ENCODE data around the gene ANTXR1. TPM values are rescaled to one million over a fixed set of nuclear protein-coding genes. Genes with fewer than 3 reads are reported as not detected.

Gene ANTXR1
- total RNA-seq, 1 experiment from 2014 or later: 37.3 TPM

GRCh38 chr2:69278366-69278765 lies 265.4 kb downstream of the ANTXR1 start:
- no peaks in the 10 kb centered on the region for H3K79me2 ChIP-seq (ENCODE audit: insufficient read depth, low read length)
- H3K56ac ChIP-seq (ENCODE audit: insufficient read length, low read depth, low read length): no peak overlapping the region
- no peaks in the 10 kb centered on the region for H3K9me3 ChIP-seq (ENCODE audit: control insufficient read depth, low read depth, low read length)
- H3K9ac ChIP-seq (ENCODE audit: extremely low read depth, insufficient read length, low read length): no peak overlapping the region
- Mint-ChIP-seq H3K27ac (no peak overlapping the region), H3K4me3 (no peak overlapping the region), H3K36me3 (ENCODE audit: insufficient read depth in 1 of 3, low read depth in 3 of 3) (no peaks in the 10 kb centered on the region), H3K9me3 (no peaks in the 10 kb centered on the region), H3K4me1 (peaks cover 0 to 8% of the 10 kb centered on the region in 2 experiments; a peak in 2 of 4 replicates), H3K27me3 (ENCODE audit: low read depth) (peaks cover 2% of the 10 kb centered on the region)
- H3T11ph ChIP-seq (ENCODE audit: low read length): no peak overlapping the region
- H3K27ac ChIP-seq (ENCODE audit: insufficient read length, low read depth, low read length): no peak overlapping the region
- no peak for TF ChIP-seq CTCF (conservative IDR thresholded peaks at IDR 0.05)
- no peak overlapping the region for H4K91ac ChIP-seq (ENCODE audit: insufficient read length, low read depth, low read length)
- H4K8ac ChIP-seq (replicated peaks; ENCODE audit: insufficient read length, low read depth, low read length): no peak overlapping the region
- no peak overlapping the region for H3K4ac ChIP-seq (ENCODE audit: low read depth, low read length)
- H3K23me2 ChIP-seq (ENCODE audit: insufficient read length, low read depth, low read length, poor library complexity, severe bottlenecking): no peaks in the 10 kb centered on the region
- H2AK5ac ChIP-seq (ENCODE audit: insufficient read length, low read length): no peak overlapping the region
- H2AFZ ChIP-seq (ENCODE audit: low read length): no peak overlapping the region
- no peaks in the 10 kb centered on the region for H3K27me3 ChIP-seq (ENCODE audit: insufficient read depth, low read length)
- no peak for DNase-seq
- no peak overlapping the region for H2BK20ac ChIP-seq (ENCODE audit: low read depth, low read length, poor library complexity, severe bottlenecking)
- no peak overlapping the region for H4K5ac ChIP-seq (ENCODE audit: insufficient read length, low read depth, low read length)
- H3K23ac ChIP-seq (ENCODE audit: insufficient read length, low read depth, low read length): no peak overlapping the region
- no peaks in the 10 kb centered on the region for H3K79me1 ChIP-seq (ENCODE audit: insufficient read depth, low read depth, low read length, poor library complexity, severe bottlenecking)
- no CpG with 5 or more reads among the region's 5 CpGs for WGBS (ENCODE audit: extremely low coverage, insufficient read length, low lambda C conversion rate)
- H2BK15ac ChIP-seq (ENCODE audit: low read depth, low read length): no peak overlapping the region
- no peak overlapping the region for H2BK120ac ChIP-seq (ENCODE audit: low read depth, low read length, poor library complexity, severe bottlenecking)
- H2BK5ac ChIP-seq (ENCODE audit: insufficient read length, low read length): no peak overlapping the region
- no peak overlapping the region for H2BK12ac ChIP-seq (ENCODE audit: insufficient read length, low read depth, low read length)
- H3K14ac ChIP-seq (ENCODE audit: insufficient read depth, low read length): no peak overlapping the region
- no peak overlapping the region for H3K18ac ChIP-seq (ENCODE audit: insufficient read length, low read depth, low read length)
- H4K20me1 ChIP-seq (ENCODE audit: control insufficient read depth, insufficient read depth, insufficient read length): no peaks in the 10 kb centered on the region
- H3K4me1 ChIP-seq (ENCODE audit: insufficient read depth, low read length): no peaks in the 10 kb centered on the region; the same call in 1 of the 2 replicates
- no peak overlapping the region for H3K4me2 ChIP-seq (ENCODE audit: insufficient read depth, insufficient read length, low read length)
